ACHN (cell line): ENCODE data around the gene PEPD.

Source experiments
- DNase-seq: peaks from one replicate; pipeline ENCODE4 v3.0.0-alpha.2; 2015
- in situ Hi-C: cut with HindIII; loops from 2 replicates; pipeline ENCODE4 v1.10.0; 2017; ENCODE audit warnings: low sequenced_read_pairs, low pct_ligation_motif_present, low pct_unique_long_range_greater_than_20kb

The PEPD gene

GRCh38 chr19:33397536-33398360, 123.8 kb downstream of the PEPD start:
- in situ Hi-C loops = no loop called here

GRCh38 chr19:33396701-33397535, 124.7 kb downstream of the PEPD start:
- in situ Hi-C loops = no loop called here
- DNase-seq = no peak

More at GRCh38 chr19:33397536-33398360, 123.8 kb downstream of the PEPD start:
- DNase-seq = no peak

GRCh38 chr19:33395561-33396550, 125.7 kb downstream of the PEPD start:
- in situ Hi-C loops = no loop called here
- DNase-seq = no peak

GRCh38 chr19:33394723-33395560, 126.6 kb downstream of the PEPD start:
- in situ Hi-C loops = no loop called here
- no peak for DNase-seq

GRCh38 chr19:33394006-33394722, 127.4 kb downstream of the PEPD start:
- no peak for DNase-seq
- in situ Hi-C loops = no loop called here

GRCh38 chr19:33393286-33394005, 128.1 kb downstream of the PEPD start:
- in situ Hi-C loops = no loop called here
- no peak for DNase-seq

- in situ Hi-C loops = no loop called here
- no peak for DNase-seq
These were observed 129.0 kb downstream of the PEPD start for GRCh38 chr19:33392341-33393285.

GRCh38 chr19:33391631-33392249, 129.9 kb downstream of the PEPD start:
- DNase-seq = no peak
- in situ Hi-C loops = no loop called here

GRCh38 chr19:33390908-33391630, 130.5 kb downstream of the PEPD start:
- in situ Hi-C loops = no loop called here
- DNase-seq = no peak

GRCh38 chr19:33390101-33390907, 131.3 kb downstream of the PEPD start:
- in situ Hi-C loops = no loop called here
- DNase-seq = no peak

GRCh38 chr19:33389421-33390100, 132.0 kb downstream of the PEPD start:
- in situ Hi-C loops = no loop called here

GRCh38 chr19:33388725-33389420, 132.7 kb downstream of the PEPD start:
- in situ Hi-C loops = no loop called here
- DNase-seq = no peak

More at GRCh38 chr19:33389421-33390100, 132.0 kb downstream of the PEPD start:
- no peak for DNase-seq

GRCh38 chr19:33388231-33388724, 133.3 kb downstream of the PEPD start:
- in situ Hi-C loops = no loop called here
- DNase-seq = no peak
